ENCODE measurements around the gene C1GALT1. TPM values are rescaled to one million over a fixed set of nuclear protein-coding genes. Genes with fewer than 3 reads are reported as not detected.

C1GALT1 gene
- total RNA-seq, 1 experiment from 2014 or later, result 52.2 TPM

GRCh38 chr7:7178906-7179305 is 3.4 kb upstream of the C1GALT1 start:
- H3K27ac Mint-ChIP-seq (ENCODE audit: unreplicated experiment), result no peak overlapping the region
- H3K27me3 ChIP-seq (replicated peaks; ENCODE audit: control insufficient read depth, insufficient read depth, low read length), result no peaks in the 10 kb centered on the region
- H3K4me1 ChIP-seq, result peaks cover 31% of the 10 kb centered on the region
- no peak for TF ChIP-seq CTCF (IDR thresholded peaks at IDR 0.05; ENCODE audit: insufficient read depth in 1 of 2, low read depth in 1 of 2, low read length in 1 of 2, severe bottlenecking in 1 of 2, unreplicated experiment in 1 of 2)
- no peak overlapping the region for H3K4me3 Mint-ChIP-seq (ENCODE audit: unreplicated experiment)
- intact Hi-C loops (cut with micrococcal nuclease; ENCODE audit: unreplicated experiment), result no loop called here
- H3K9me3 ChIP-seq, result peaks cover 25% of the 10 kb centered on the region
- no peak overlapping the region for H3K4me3 ChIP-seq (ENCODE audit: low read depth, low read length)
- BruUV-seq (replicated peaks), result no TSS peak
- no peaks in the 10 kb centered on the region; the same call in 1 of the 2 replicates for H3K36me3 ChIP-seq (ENCODE audit: control insufficient read depth, insufficient read depth, low read length)
- H3K9me3 Mint-ChIP-seq (ENCODE audit: unreplicated experiment), result peaks cover 27% of the 10 kb centered on the region
- CTCF ChIA-PET, result no interaction called here
- POLR2A ChIA-PET, result no interaction called here
- H3K4me1 Mint-ChIP-seq (ENCODE audit: low read depth, unreplicated experiment), result peaks cover 20% of the 10 kb centered on the region
- H3K27me3 Mint-ChIP-seq (ENCODE audit: insufficient read depth, unreplicated experiment), result no peaks in the 10 kb centered on the region
- peaks cover 11% of the 10 kb centered on the region for H3K36me3 Mint-ChIP-seq (ENCODE audit: insufficient read depth, unreplicated experiment)
- no peak for DNase-seq

- Histone ChIP-seq H3K27me3 (replicated peaks; ENCODE audit: control insufficient read depth, insufficient read depth, low read length) (no peaks in the 10 kb centered on the region), H3K4me3 (ENCODE audit: low read depth, low read length) (peak overlapping the region; percentile 49), H3K4me1 (peaks cover 31% of the 10 kb centered on the region), H3K9me3 (peaks cover 21% of the 10 kb centered on the region), H3K36me3 (ENCODE audit: control insufficient read depth, insufficient read depth, low read length) (no peaks in the 10 kb centered on the region; the same call in 1 of the 2 replicates)
- intact Hi-C loops (cut with micrococcal nuclease; ENCODE audit: unreplicated experiment), result loop anchor here (1.0 to 5.0 kb wide), 4 partner anchors 26 to 459 kb away; partner anchors contain the start of gene UMAD1
- TF ChIP-seq CTCF (IDR thresholded peaks at IDR 0.05; ENCODE audit: insufficient read depth in 1 of 2, low read depth in 1 of 2, low read length in 1 of 2, severe bottlenecking in 1 of 2, unreplicated experiment in 1 of 2), result no peak
- Mint-ChIP-seq H3K27me3 (ENCODE audit: insufficient read depth, unreplicated experiment) (no peaks in the 10 kb centered on the region), H3K36me3 (ENCODE audit: insufficient read depth, unreplicated experiment) (peaks cover 11% of the 10 kb centered on the region), H3K4me1 (ENCODE audit: low read depth, unreplicated experiment) (peaks cover 28% of the 10 kb centered on the region), H3K27ac (ENCODE audit: unreplicated experiment) (peak overlapping the region; percentile 92), H3K4me3 (ENCODE audit: unreplicated experiment) (peak overlapping the region; percentile 91), H3K9me3 (ENCODE audit: unreplicated experiment) (peaks cover 18% of the 10 kb centered on the region)
- POLR2A ChIA-PET, result interaction anchor here (1.0 kb wide), 1 partner anchor 74 kb away, joined by 6 read pairs; no protein-coding TSS in a partner anchor
- DNase-seq, result no peak
- BruUV-seq (replicated peaks), result no TSS peak
- CTCF ChIA-PET, result interaction anchor here (1.8 to 1.9 kb wide), 2 partner anchors 77 to 81 kb away, joined by 5 to 7 read pairs; no protein-coding TSS in a partner anchor
Observed at GRCh38 chr7:7180725-7181449, 1.5 kb upstream of the C1GALT1 start.

- H3K4me3 Mint-ChIP-seq (ENCODE audit: unreplicated experiment), result peak overlapping the region; percentile 91
- ChIA-PET CTCF (interaction anchor here (0.9 to 2.2 kb wide), 6 partner anchors 20 to 458 kb away, joined by 3 to 7 read pairs (median 4); partner anchors contain the start of gene UMAD1), POLR2A (interaction anchor here (1.0 to 1.2 kb wide), 3 partner anchors 21 to 73 kb away, joined by 3 to 6 read pairs (median 6); no protein-coding TSS in a partner anchor)
- H3K27me3 Mint-ChIP-seq (ENCODE audit: insufficient read depth, unreplicated experiment), result no peaks in the 10 kb centered on the region
- peaks cover 1% of the 10 kb centered on the region; the same call in 1 of the 2 replicates for H3K36me3 ChIP-seq (ENCODE audit: control insufficient read depth, insufficient read depth, low read length)
- peaks cover 24% of the 10 kb centered on the region for H3K4me1 Mint-ChIP-seq (ENCODE audit: low read depth, unreplicated experiment)
- peak overlapping the region; percentile 49 for H3K4me3 ChIP-seq (ENCODE audit: low read depth, low read length)
- H3K27ac Mint-ChIP-seq (ENCODE audit: unreplicated experiment), result peak overlapping the region; percentile 92
- H3K4me1 ChIP-seq, result peaks cover 24% of the 10 kb centered on the region
- BruUV-seq (replicated peaks), result TSS peak; percentile 96
- H3K36me3 Mint-ChIP-seq (ENCODE audit: insufficient read depth, unreplicated experiment), result peaks cover 11% of the 10 kb centered on the region
- TF ChIP-seq CTCF (IDR thresholded peaks at IDR 0.05; ENCODE audit: insufficient read depth in 1 of 2, low read depth in 1 of 2, low read length in 1 of 2, severe bottlenecking in 1 of 2, unreplicated experiment in 1 of 2), result peak in 1 of 2 experiments; percentile 31
- H3K9me3 ChIP-seq, result peaks cover 14% of the 10 kb centered on the region
- peak; percentile 54 to 63 for DNase-seq
- intact Hi-C loops (cut with micrococcal nuclease; ENCODE audit: unreplicated experiment), result loop anchor here (1.0 to 5.0 kb wide), 12 partner anchors 27 to 459 kb away; partner anchors contain the start of gene UMAD1
- no peaks in the 10 kb centered on the region for H3K27me3 ChIP-seq (replicated peaks; ENCODE audit: control insufficient read depth, insufficient read depth, low read length)
- peaks cover 11% of the 10 kb centered on the region for H3K9me3 Mint-ChIP-seq (ENCODE audit: unreplicated experiment)
Observed at GRCh38 chr7:7181519-7182155, 707 bp upstream of the C1GALT1 start.

Data from Caco-2 (cell line).